GM18511 (cell line): ENCODE measurements around the gene FADS2.

Source experiments
- ATAC-seq: cut with Tn5 transposase; IDR thresholded peaks from one replicate; pipeline ENCODE4 v1.9.1; 2021; ENCODE audit warnings: mild to moderate bottlenecking, moderate library complexity; ENCODE audit not compliant: unreplicated experiment

Gene FADS2

GRCh38 chr11:61900251-61900650 lies 72.2 kb downstream of the FADS2 start:
- ATAC-seq: no peak

DNA sequence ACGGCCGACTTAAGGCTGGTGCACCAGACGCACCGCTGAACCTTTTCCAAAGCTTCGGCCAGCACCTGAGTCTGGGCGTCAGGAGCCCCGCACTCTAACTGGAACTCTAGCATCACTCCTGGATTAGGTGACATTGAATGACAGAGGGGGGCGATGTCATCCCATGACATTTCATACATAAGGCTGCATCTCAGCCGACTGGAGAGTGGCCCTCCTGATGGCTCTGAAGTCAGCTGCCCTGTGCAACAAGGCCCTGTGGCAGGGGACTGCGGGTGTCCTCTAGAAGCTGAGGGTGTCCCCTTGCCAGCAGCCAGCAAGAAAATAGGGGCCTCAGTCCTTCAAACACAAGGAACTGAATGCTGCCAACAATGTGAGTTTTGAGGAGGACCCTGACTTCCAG lies 73.3 kb downstream of the FADS2 start:
- no peak for ATAC-seq

DNA sequence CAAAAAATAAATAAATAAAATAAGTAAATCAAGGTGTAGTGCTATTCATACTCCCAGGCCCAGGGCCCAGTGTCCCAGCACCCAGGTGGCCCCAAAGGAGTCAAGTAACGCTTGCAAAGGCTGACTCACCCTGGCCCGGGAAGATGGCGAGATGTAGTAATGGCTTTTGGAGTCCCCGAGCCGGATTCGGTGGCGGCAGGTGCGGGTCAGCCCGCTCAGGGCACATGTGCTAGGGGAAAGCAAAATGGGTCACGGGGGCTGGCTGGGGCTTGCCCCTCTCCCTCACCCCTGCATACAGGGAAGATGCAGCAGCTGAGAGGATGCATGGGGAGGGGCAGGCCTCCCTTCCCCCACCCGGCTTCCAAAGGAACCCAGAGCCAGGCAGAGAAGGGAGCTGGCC lies 74.2 kb downstream of the FADS2 start:
- no peak for ATAC-seq

DNA sequence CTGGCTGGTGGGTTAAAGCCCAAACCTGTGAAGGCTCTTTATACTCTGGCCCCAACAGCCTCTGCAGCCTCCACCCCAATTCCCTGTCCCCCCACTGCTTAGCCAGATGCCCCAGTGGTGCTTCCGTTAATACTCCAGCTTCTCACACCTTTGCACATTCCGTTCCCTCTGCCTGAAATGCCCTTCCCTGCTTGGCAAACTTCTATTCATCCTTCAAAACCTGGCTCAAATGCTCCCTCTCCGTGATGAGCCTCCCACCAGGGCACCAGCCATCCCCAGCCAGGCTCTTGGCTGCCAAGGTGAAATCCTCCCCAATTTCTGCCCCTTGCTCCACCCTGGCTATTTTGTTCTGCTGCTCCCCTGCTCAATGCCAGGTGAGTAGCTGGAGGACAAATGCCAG lies 75.7 kb downstream of the FADS2 start:
- no peak for ATAC-seq

- no peak for ATAC-seq
Measured at GRCh38 chr11:61904539-61905048, 76.5 kb downstream of the FADS2 start.

GRCh38 chr11:61905067-61905696 lies 77.1 kb downstream of the FADS2 start:
- ATAC-seq: no peak

GRCh38 chr11:61905801-61906521 lies 77.9 kb downstream of the FADS2 start:
- no peak for ATAC-seq

GRCh38 chr11:61906522-61906909 lies 78.4 kb downstream of the FADS2 start:
- no peak for ATAC-seq

- no peak for ATAC-seq
Measured at GRCh38 chr11:61907282-61907681, 79.2 kb downstream of the FADS2 start.

- no peak for ATAC-seq
Measured at GRCh38 chr11:61907871-61908729, 80.0 kb downstream of the FADS2 start.

DNA sequence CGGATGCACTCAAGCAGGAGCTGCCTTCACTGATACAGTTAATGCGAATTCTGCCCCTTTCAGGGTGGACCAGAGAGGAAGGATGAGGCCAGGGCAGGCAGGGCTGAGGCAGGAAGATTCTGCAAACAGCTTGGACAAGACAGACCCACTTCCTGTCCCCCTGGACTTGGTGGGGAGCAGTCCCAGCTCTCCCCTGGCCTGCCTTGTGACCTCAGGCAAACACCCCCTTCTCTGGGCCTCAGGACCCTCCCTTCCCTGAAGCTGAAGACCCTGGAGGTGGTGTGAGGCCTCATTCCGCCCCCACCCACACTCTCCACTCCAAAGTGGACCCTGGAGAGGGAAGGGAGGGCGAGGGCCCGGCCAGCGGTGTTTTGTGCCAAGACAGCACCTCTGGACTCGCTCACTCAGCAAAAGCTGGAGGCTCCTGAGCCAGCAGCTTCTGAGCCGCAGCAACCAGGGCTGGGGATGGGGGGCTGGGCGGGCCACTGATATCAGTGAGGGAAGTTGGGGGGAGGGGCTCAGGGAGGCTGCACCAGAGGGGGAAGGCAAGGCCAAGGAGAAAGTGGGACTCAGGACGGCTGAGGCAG lies 80.7 kb downstream of the FADS2 start:
- ATAC-seq: no peak

DNA sequence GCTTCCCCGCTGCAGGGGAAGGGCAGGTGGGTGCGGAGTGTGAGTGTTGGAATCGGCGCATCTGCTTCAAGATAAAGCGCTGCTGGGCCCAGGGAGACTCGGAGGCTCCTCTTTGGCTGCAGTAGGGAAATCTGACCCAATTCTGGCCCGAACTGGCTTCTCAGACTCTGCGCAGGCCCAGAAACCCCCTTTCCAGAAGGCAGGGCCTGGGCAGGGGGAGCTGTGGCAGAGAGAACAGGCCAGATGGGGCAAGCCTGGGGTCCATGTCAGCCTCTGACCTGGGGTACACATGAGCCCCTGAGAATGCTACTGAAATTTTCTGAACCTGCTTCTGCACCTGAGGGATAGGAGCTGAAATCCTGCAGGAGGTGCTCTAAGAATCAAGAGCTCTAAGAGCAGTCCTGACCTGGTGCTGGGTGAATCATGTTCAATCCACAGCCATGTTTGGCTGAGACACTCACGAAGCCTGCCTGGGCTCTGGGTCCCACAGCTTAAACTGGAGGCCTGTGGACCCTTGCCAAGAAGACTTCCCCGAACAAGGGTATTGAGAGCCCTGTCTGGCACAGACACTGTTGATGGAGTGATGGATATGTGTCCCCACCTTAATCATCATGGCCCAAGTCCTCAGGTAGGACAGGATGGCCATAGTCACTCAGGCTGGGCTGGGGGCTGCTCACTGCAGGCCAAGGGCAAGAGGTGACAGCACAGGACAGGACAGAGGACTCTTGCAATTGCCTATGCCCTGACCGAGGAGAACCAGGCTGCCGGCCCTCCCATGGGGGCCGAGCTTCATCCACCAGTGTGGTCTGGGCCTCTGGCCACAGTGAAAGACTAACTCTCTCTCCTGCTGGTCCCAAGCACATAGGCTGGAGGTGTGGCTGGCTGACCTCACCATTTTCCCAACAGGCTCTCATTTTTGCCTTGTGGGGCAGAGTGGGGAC lies 82.4 kb downstream of the FADS2 start:
- ATAC-seq: no peak

DNA sequence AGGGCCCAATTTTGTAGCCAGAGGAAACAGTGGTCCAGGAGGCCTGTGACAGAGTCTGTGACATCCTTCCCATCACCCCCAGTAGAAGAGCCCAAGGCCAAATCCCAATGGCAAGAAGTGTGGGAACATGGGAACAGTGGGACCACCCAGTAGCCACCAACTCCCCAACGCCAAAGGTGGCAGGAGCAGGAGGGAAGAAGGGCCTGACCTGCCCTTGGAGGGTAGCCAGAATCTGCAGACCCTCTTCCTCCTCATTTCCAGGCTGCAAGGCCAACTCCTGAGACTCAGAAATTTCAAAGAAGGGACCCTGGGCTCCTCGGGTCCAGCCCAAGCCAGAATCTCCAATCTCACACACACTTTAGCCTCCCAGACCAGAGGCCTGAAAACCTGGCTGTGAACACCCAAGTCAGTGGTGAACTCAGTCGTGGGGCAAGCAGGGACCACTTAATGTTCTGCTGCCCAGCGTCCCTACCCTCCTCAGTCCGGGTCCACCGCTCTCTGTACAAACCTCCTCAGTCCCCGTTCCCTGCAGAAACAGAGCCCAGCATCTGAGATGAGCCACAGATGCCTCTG lies 83.1 kb downstream of the FADS2 start:
- no peak for ATAC-seq

DNA sequence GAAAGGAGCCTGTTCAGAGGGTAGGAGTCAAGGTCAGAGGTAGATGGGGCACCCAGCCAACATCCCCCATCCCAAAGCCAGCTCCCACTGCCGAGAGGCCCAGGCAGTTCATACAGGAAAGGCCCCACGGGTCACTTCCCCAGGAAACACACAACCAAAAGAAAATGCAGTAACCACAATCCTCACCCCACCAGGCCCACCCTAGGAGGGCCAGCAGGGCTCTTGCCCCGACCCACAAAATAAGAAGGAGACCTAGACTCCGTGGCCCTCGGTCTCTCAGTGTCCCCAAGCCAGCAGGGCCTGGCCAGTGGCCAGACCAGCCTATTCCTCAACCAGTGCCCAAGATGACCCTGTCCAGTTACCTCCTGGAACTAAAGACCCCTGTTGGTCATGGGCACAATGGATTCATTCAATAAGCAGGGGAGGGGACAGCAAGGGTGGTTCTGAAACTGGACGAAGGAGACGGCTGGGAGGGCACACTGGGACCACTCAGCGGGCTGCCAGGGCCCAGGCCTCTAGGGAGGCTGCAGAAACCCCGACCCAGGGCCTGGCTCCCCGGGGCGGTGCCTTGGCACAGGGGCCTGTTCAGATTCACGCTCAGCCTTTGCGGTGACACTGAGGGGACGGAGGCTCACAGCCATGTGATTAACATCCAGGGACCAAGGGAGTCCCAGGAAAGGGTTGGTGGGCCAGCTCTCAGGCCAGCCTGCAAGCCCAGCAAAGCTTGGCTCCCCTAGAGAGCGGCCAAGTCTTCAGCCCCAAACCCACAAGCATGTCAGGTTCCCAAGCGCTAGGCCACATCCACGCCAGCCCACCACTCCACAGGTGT lies 83.8 kb downstream of the FADS2 start:
- no peak for ATAC-seq

GRCh38 chr11:61912530-61912898 lies 84.4 kb downstream of the FADS2 start:
- no peak for ATAC-seq

DNA sequence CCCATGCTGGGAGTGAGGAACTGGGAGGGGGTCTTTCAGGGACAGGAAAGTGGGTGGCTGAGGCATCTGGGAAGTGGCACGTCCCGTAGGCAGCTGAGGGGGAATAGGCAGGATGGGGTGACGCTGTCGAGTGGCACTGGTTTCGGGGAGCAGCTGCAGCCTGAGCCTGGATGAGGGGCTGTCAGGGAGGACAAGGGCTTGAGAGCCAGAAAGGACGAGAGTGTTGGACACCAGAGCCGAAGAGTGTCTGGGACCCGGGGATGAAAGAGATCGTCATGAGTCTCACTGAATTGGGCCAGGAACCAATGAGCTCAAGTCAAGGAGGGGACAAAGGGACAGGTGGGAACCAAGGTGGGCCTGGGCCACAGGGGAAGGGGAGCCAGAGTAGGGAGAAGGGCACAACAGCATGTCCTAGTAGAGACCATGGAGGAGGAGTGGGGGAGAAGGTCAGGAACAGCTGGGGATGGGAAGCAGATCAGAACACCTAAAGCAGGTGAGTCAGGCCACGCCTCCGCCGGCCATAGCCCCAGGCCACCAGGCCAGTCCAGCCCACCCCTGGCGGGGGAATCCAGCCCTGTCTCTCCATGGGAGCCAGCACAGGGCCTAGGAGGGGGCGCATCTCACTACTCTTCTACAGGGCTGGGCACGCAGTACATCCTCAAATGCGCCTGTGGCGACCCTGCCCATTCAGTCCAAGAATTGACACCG lies 85.0 kb downstream of the FADS2 start:
- ATAC-seq: no peak

DNA sequence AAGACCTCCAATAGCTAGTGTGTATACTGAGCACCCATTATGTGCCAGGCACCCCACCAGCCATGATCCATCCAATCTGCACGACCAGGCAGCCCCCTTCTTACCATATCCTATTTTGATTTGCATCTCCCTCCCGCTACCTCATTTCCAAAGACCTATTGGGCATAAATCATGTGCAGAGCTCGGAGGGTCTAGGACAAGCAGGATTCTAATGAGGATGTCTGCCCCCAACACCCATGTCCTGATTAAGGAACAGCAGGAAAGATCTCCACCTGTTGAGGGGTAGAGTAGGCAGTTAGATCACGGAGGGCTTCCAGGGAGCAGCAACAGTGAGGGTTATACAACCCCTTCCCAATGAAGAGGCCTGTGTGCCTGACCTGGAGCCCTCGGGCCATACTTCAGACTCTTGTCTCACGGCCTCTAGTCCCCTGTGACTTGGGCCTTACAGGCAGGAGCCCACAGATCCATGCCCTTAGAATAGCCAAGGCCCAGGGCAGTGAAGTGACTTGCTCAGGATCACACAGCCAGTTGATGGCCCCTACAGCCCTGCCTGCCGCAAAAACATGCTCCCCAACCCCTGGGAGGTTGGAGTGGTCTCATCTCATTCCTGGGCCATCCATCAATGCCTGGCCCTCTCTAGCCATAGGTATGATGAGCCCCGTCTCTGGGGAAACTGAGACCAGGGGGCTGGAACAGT lies 85.7 kb downstream of the FADS2 start:
- ATAC-seq: no peak
